Amniotic epithelial cell (primary cell): ENCODE measurements around the gene NAA60.
"Not testable (repeated sequence)": the region's sequence is repeated elsewhere in the genome, so short reads cannot be mapped to it uniquely, and the experiment has no call there.

ENCODE experiments used
- DNase-seq: peaks from one replicate; pipeline ENCODE4 v3.0.0-alpha.2; 2010; ENCODE audit warnings: low read depth

NAA60 gene

GRCh38 chr16:3461151-3461550, 17.7 kb downstream of the NAA60 start:
- DNase-seq: no peak

- no peak for DNase-seq
Observed at GRCh38 chr16:3465301-3465700, 21.8 kb downstream of the NAA60 start.

- DNase-seq: no peak
Observed at GRCh38 chr16:3465911-3466584, 22.6 kb downstream of the NAA60 start.

GRCh38 chr16:3467182-3467581, 23.7 kb downstream of the NAA60 start:
- no peak for DNase-seq

GRCh38 chr16:3467921-3468320, 24.4 kb downstream of the NAA60 start:
- DNase-seq: peak; percentile 71

- no peak for DNase-seq
Observed at GRCh38 chr16:3468501-3468900, 25.0 kb downstream of the NAA60 start.

GRCh38 chr16:3469736-3470135, 26.3 kb downstream of the NAA60 start:
- DNase-seq: no peak

GRCh38 chr16:3470723-3471122, 27.2 kb downstream of the NAA60 start:
- no peak for DNase-seq

- no peak for DNase-seq
Observed at GRCh38 chr16:3471518-3472176, 28.2 kb downstream of the NAA60 start.

- DNase-seq: no peak
Observed at GRCh38 chr16:3472878-3473595, 29.6 kb downstream of the NAA60 start.

- DNase-seq: not testable (repeated sequence)
Observed at GRCh38 chr16:3473596-3473943, 30.1 kb downstream of the NAA60 start.

GRCh38 chr16:3474136-3474779, 30.8 kb downstream of the NAA60 start:
- no peak for DNase-seq

- DNase-seq: not testable (repeated sequence)
Observed at GRCh38 chr16:3474870-3475269, 31.4 kb downstream of the NAA60 start.

- DNase-seq: no peak
Observed at GRCh38 chr16:3475604-3476375, 32.3 kb downstream of the NAA60 start.

- DNase-seq: no peak
Observed at GRCh38 chr16:3476409-3476808, 32.9 kb downstream of the NAA60 start.

- DNase-seq: no peak
Observed at GRCh38 chr16:3478242-3478925, 34.9 kb downstream of the NAA60 start.

GRCh38 chr16:3479654-3480216, 36.3 kb downstream of the NAA60 start:
- no peak for DNase-seq

GRCh38 chr16:3480901-3481695, 37.6 kb downstream of the NAA60 start:
- DNase-seq: no peak

GRCh38 chr16:3481696-3482658, 38.5 kb downstream of the NAA60 start:
- no peak for DNase-seq
